ENCODE measurements around the gene AATK. TPM values are rescaled to one million over a fixed set of nuclear protein-coding genes. Genes with fewer than 3 reads are reported as not detected.

The AATK gene
- total and polyA plus RNA-seq, 2 of the 13 experiments (the other 11 are each of a cell fraction or from before 2014, with no cell fraction given): 2.9 to 8.4 TPM

GRCh38 chr17:81121841-81122733 lies 43.9 kb downstream of the AATK start:
- in situ Hi-C loops (cut with HindIII; ENCODE audit: extremely low pct_ligation_motif_present, low pct_unique_long_range_greater_than_20kb): no loop called here
- H3K4me2 ChIP-seq (ENCODE audit: low read depth, low read length): no peak overlapping the region
- H3K27ac ChIP-seq (ENCODE audit: extremely low read length, insufficient read depth, low read length): no peak overlapping the region
- intact Hi-C loops (cut with micrococcal nuclease; ENCODE audit: unreplicated experiment): no loop called here
- FAIRE-seq (no peak), DNase-seq (ENCODE audit: low spot score) (no peak), ATAC-seq (no peak)
- no peaks in the 10 kb centered on the region for H3K27me3 ChIP-seq (ENCODE audit: control insufficient read depth in 1 of 2, insufficient read depth in 2 of 2, low read length in 2 of 2)
- WGBS (ENCODE audit: low lambda C conversion rate): 97% methylated on average over 91 of the region's 109 CpGs
- H4K20me1 ChIP-seq (ENCODE audit: insufficient read depth, low read length): no peaks in the 10 kb centered on the region
- H2AFZ ChIP-seq (ENCODE audit: low read length): no peak overlapping the region
- no peaks in the 10 kb centered on the region for H3K9me3 ChIP-seq (ENCODE audit: low read length)
- POLR2A ChIA-PET: no interaction called here
- no peaks in the 10 kb centered on the region for H3K36me3 ChIP-seq (replicated peaks in 1 of 2; ENCODE audit: control insufficient read depth in 1 of 2, insufficient read depth in 2 of 2, low read length in 2 of 2)
- CTCF ChIA-PET (ENCODE audit: low intra/inter-chr PET ratio, low total read pairs): no interaction called here
- H3K9ac ChIP-seq (ENCODE audit: insufficient read depth, low read depth, low read length): no peak overlapping the region
- no TSS peak for BruUV-seq (replicated peaks)
- H3K79me2 ChIP-seq (ENCODE audit: insufficient read depth, low read length): no peaks in the 10 kb centered on the region
- H3K4me1 ChIP-seq (ENCODE audit: insufficient read depth, low read length): no peaks in the 10 kb centered on the region
- no peak overlapping the region for H3K4me3 ChIP-seq (replicated peaks in 1 of 3; ENCODE audit: insufficient read depth in 1 of 3, low read depth in 2 of 3, low read length in 3 of 3)
- no peak for TF ChIP-seq ADNP (CRISPR knock-in tag; IDR thresholded peaks at IDR 0.05)
- TF ChIP-seq DDIT3 (CRISPR knock-in tag; IDR thresholded peaks at IDR 0.05): no peak
- no peak for TF ChIP-seq MYC (CRISPR knock-in tag; IDR thresholded peaks at IDR 0.05; ENCODE audit: borderline replicate concordance)
- no peak for TF ChIP-seq ZNF766 (CRISPR knock-in tag; IDR thresholded peaks at IDR 0.05; ENCODE audit: borderline replicate concordance)
- no peak for TF ChIP-seq ZNF34 (CRISPR knock-in tag; IDR thresholded peaks at IDR 0.05; ENCODE audit: borderline replicate concordance)
- TF ChIP-seq POLR2G (IDR thresholded peaks at IDR 0.05; ENCODE audit: low read depth, low read length): no peak
- TF ChIP-seq MBD4 (IDR thresholded peaks at IDR 0.05; ENCODE audit: borderline replicate concordance, low read length): no peak
- no peak for TF ChIP-seq TOPORS (CRISPR knock-in tag; IDR thresholded peaks at IDR 0.05)
- no peak for TF ChIP-seq ZBTB33 (CRISPR knock-in tag; IDR thresholded peaks at IDR 0.05)
- TF ChIP-seq ZSCAN30 (CRISPR knock-in tag; IDR thresholded peaks at IDR 0.05): no peak
- no peak for TF ChIP-seq RARG (CRISPR knock-in tag; IDR thresholded peaks at IDR 0.05; ENCODE audit: low read depth)
- no peak for TF ChIP-seq ZNF660 (CRISPR knock-in tag; IDR thresholded peaks at IDR 0.05; ENCODE audit: borderline replicate concordance, low read depth)
- TF ChIP-seq ZNF512 (CRISPR knock-in tag; IDR thresholded peaks at IDR 0.05): no peak
- TF ChIP-seq PCBP2 (optimal IDR thresholded peaks at IDR 0.05; ENCODE audit: low read depth, low read length, poor library complexity, severe bottlenecking): no peak
- TF ChIP-seq CCDC6 (CRISPR knock-in tag; IDR thresholded peaks at IDR 0.05): no peak
- TF ChIP-seq ZSCAN22 (CRISPR knock-in tag; IDR thresholded peaks at IDR 0.05): no peak
- TF ChIP-seq UBTF (CRISPR knock-in tag; IDR thresholded peaks at IDR 0.05): no peak

Measured in HepG2 (cell line).